ENCODE measurements around the gene CPT1C. TPM values are rescaled to one million over a fixed set of nuclear protein-coding genes. Genes with fewer than 3 reads are reported as not detected.

CPT1C gene
- polyA plus RNA-seq, 1 donor from 2014 or later, result 204 TPM

GRCh38 chr19:49727217-49728030 is 36.5 kb downstream of the CPT1C start:
- no peak overlapping the region for H3K27ac ChIP-seq (ENCODE audit: low read length)
- H4K20me1 ChIP-seq (ENCODE audit: insufficient read depth), result no peaks in the 10 kb centered on the region
- H2AFZ ChIP-seq (ENCODE audit: low read depth, low read length), result no peak overlapping the region
- no peak for TF ChIP-seq TAF1 (IDR thresholded peaks at IDR 0.05; ENCODE audit: low read depth)
- no peak for TF ChIP-seq MXI1 (conservative IDR thresholded peaks at IDR 0.05; ENCODE audit: poor library complexity, severe bottlenecking)
- TF ChIP-seq RAD21 (conservative IDR thresholded peaks at IDR 0.05), result no peak
- TF ChIP-seq EZH2 (IDR thresholded peaks at IDR 0.05; ENCODE audit: borderline replicate concordance, insufficient read depth, low read length, poor library complexity, severe bottlenecking), result no peak
- TF ChIP-seq POLR2AphosphoS5 (IDR thresholded peaks at IDR 0.05), result no peak
- H3F3A ChIP-seq (ENCODE audit: insufficient read depth, low read length, poor library complexity, severe bottlenecking), result no peaks in the 10 kb centered on the region
- H3K4me3 ChIP-seq (ENCODE audit: low read length), result no peak overlapping the region
- no peaks in the 10 kb centered on the region for H3K79me2 ChIP-seq (replicated peaks; ENCODE audit: insufficient read depth, low read length)
- no peaks in the 10 kb centered on the region for H3K27me3 ChIP-seq (ENCODE audit: insufficient read depth, low read depth, low read length)
- no peak overlapping the region for H3K9ac ChIP-seq (ENCODE audit: low read length)
- no peaks in the 10 kb centered on the region for H3K36me3 ChIP-seq (ENCODE audit: insufficient read depth, low read length)
- H3K9me2 ChIP-seq (ENCODE audit: insufficient read depth, low read length), result no peaks in the 10 kb centered on the region
- no peaks in the 10 kb centered on the region for H3K9me3 ChIP-seq (ENCODE audit: low read length)
- H3K4me2 ChIP-seq (ENCODE audit: low read length), result no peak overlapping the region

- TF ChIP-seq POLR2AphosphoS5 (IDR thresholded peaks at IDR 0.05) (no peak), CTCF (IDR thresholded peaks at IDR 0.05; ENCODE audit: poor library complexity, severe bottlenecking) (no peak), MXI1 (conservative IDR thresholded peaks at IDR 0.05; ENCODE audit: poor library complexity, severe bottlenecking) (no peak), RAD21 (conservative IDR thresholded peaks at IDR 0.05) (no peak), EP300 (conservative IDR thresholded peaks at IDR 0.05; ENCODE audit: poor library complexity, severe bottlenecking) (no peak), EZH2 (IDR thresholded peaks at IDR 0.05; ENCODE audit: borderline replicate concordance, insufficient read depth, low read length, poor library complexity, severe bottlenecking) (no peak), REST (IDR thresholded peaks at IDR 0.05; ENCODE audit: borderline replicate concordance) (no peak), TAF1 (IDR thresholded peaks at IDR 0.05; ENCODE audit: low read depth) (no peak), SMC3 (conservative IDR thresholded peaks at IDR 0.05; ENCODE audit: poor library complexity) (no peak)
- H2AFZ ChIP-seq (ENCODE audit: low read depth, low read length), result no peak overlapping the region
- H3K27ac ChIP-seq (ENCODE audit: low read length), result no peak overlapping the region
- H3K4me2 ChIP-seq (ENCODE audit: low read length), result no peak overlapping the region
- no peaks in the 10 kb centered on the region for H3K27me3 ChIP-seq (ENCODE audit: insufficient read depth, low read depth, low read length)
- H3K79me2 ChIP-seq (replicated peaks; ENCODE audit: insufficient read depth, low read length), result no peaks in the 10 kb centered on the region
- H3K9me3 ChIP-seq (ENCODE audit: low read length), result no peaks in the 10 kb centered on the region
- H3K9ac ChIP-seq (ENCODE audit: low read length), result no peak overlapping the region
- no peaks in the 10 kb centered on the region for H3K9me2 ChIP-seq (ENCODE audit: insufficient read depth, low read length)
- H3F3A ChIP-seq (ENCODE audit: insufficient read depth, low read length, poor library complexity, severe bottlenecking), result no peaks in the 10 kb centered on the region
- H4K20me1 ChIP-seq (ENCODE audit: insufficient read depth), result no peaks in the 10 kb centered on the region
- H3K36me3 ChIP-seq (ENCODE audit: insufficient read depth, low read length), result no peaks in the 10 kb centered on the region
- no peak overlapping the region for H3K4me3 ChIP-seq (ENCODE audit: low read length)
Observed at GRCh38 chr19:49730166-49730565, 39.2 kb downstream of the CPT1C start.
